GM21367 (cell line): Measurements from ENCODE around the gene RING1.

ENCODE experiments used
- ATAC-seq: cut with Tn5 transposase; IDR thresholded peaks from one replicate; pipeline ENCODE4 v1.9.1; 2021; ENCODE audit not compliant: unreplicated experiment

The RING1 gene

GRCh38 chr6:33171880-33172687 lies 36.2 kb upstream of the RING1 start:
- no peak for ATAC-seq

- ATAC-seq, result no peak
Observed at GRCh38 chr6:33172688-33173534, 35.4 kb upstream of the RING1 start.

- ATAC-seq, result no peak
Observed at GRCh38 chr6:33173535-33174180, 34.6 kb upstream of the RING1 start.

- no peak for ATAC-seq
Observed at GRCh38 chr6:33174784-33175183, 33.5 kb upstream of the RING1 start.

GRCh38 chr6:33175436-33176069 lies 32.7 kb upstream of the RING1 start:
- ATAC-seq, result no peak

GRCh38 chr6:33176906-33177305 lies 31.4 kb upstream of the RING1 start:
- no peak for ATAC-seq

- no peak for ATAC-seq
Observed at GRCh38 chr6:33177552-33178446, 30.5 kb upstream of the RING1 start.

GRCh38 chr6:33178755-33179475 lies 29.4 kb upstream of the RING1 start:
- ATAC-seq, result no peak

- no peak for ATAC-seq
Observed at GRCh38 chr6:33181141-33181540, 27.2 kb upstream of the RING1 start.

- ATAC-seq, result no peak
Observed at GRCh38 chr6:33183071-33183683, 25.1 kb upstream of the RING1 start.

- ATAC-seq, result no peak
Observed at GRCh38 chr6:33185190-33185589, 23.1 kb upstream of the RING1 start.

GRCh38 chr6:33185654-33186187 lies 22.6 kb upstream of the RING1 start:
- no peak for ATAC-seq

GRCh38 chr6:33187809-33188208 lies 20.5 kb upstream of the RING1 start:
- no peak for ATAC-seq

GRCh38 chr6:33189164-33189563 lies 19.1 kb upstream of the RING1 start:
- no peak for ATAC-seq

GRCh38 chr6:33189625-33190448 lies 18.5 kb upstream of the RING1 start:
- ATAC-seq, result no peak

- ATAC-seq, result no peak
Observed at GRCh38 chr6:33190504-33191107, 17.7 kb upstream of the RING1 start.

- ATAC-seq, result no peak
Observed at GRCh38 chr6:33191383-33192104, 16.8 kb upstream of the RING1 start.
